Neural cell (in vitro differentiated cells): ENCODE data around the gene KIAA0753.

Experiments
- EZH2 ChIP-seq: fragments of 200-600, 300-800 bp; shearing (Covaris generic), sonication (generic); IDR thresholded peaks from 2 replicates; pipeline ENCODE4 v1.6.1; 2014; ENCODE audit warnings: antibody characterized with exemption, low read length, borderline replicate concordance, mild to moderate bottlenecking; ENCODE audit not compliant: insufficient read depth, poor library complexity, severe bottlenecking
- POLR2AphosphoS5 ChIP-seq: IDR thresholded peaks from 2 replicates; pipeline ENCODE4 v1.6.1; 2012

- TF ChIP-seq EZH2 (no peak), POLR2AphosphoS5 (peak; percentile 91)
Observed at GRCh38 chr17:6651354-6651918, 10.9 kb upstream of the KIAA0753 start, which contains the start of the genes C17orf100 and MED31.
